Putamen (tissue), 1 donor: Measurements from ENCODE around the gene FCHSD1.
A peak's percentile ranks its signal among the peaks of the same experiment; 100 is the strongest.

Source experiments
- DNase-seq: peaks from one replicate; pipeline ENCODE4 v3.0.0-alpha.2; 2016; ENCODE audit warnings: low spot score

The FCHSD1 gene

DNA sequence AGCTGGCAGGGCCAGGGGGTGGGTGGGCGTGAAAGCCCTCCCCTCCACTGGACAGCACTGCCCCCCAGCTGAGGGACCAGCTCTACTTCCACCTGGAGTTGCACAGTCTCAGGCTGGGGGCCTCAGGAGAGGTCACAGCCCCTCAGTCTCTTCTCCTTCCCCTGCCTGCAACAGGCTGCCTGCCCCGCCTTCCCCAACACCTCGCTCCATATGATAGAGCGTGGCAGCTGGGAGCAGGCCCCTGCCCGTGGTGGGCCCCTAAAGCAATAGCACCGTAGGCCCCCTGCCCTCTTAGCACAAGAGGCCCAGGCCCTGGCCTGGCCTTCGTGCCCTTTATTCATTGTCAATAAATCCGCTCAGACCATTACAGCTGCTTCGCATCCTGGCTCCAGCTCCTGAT, 10.5 kb downstream of the FCHSD1 start:
- no peak for DNase-seq

DNA sequence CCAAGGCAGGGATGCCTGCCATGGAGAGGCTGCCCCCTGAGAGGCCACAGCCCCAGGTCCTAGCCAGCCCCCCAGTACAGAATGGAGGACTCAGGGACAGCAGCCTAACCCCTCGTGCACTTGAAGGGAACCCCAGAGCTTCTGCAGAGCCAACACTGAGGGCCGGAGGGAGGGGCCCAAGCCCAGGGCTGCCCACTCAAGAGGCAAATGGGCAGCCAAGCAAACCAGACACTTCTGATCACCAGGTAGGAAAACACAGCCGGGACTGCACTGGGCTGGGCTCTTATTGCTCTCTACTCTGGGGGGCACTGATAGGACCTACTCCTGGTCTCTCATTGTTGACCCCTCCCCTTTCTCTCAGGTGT, 11.2 kb downstream of the FCHSD1 start:
- DNase-seq: no peak

- DNase-seq: no peak
These were observed 11.7 kb downstream of the FCHSD1 start for GRCh38 chr5:141639357-141640050.

GRCh38 chr5:141638771-141639170, 12.4 kb downstream of the FCHSD1 start:
- DNase-seq: no peak

DNA sequence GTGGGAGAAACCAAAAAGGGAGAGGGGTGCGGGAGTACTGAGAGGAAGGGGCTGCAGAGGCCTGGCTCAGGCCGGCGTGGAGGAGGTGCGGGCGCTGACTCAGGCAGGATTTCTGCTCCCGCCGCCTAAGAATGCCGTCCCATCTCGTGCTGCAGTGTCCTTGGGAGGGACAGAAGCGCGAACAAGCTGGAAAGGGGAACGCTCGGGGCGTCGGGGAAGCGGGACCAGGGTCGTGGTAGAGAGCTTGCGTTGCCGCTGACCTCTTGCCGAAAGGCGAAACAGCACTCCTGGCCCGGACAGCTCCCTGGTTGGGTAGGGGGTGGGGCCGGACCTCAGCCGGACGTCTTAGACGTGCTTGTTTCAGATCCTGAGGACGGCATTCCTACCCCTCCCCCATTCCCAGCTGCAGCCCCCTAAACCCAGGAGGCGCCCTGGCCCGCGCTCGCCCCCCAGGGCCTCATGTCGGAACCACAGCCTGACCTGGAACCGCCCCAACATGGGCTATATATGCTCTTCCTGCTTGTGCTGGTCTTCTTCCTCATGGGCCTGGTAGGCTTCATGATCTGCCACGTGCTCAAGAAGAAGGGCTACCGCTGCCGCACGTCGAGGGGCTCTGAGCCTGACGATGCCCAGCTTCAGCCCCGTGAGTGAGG, 13.3 kb downstream of the FCHSD1 start:
- no peak for DNase-seq

DNA sequence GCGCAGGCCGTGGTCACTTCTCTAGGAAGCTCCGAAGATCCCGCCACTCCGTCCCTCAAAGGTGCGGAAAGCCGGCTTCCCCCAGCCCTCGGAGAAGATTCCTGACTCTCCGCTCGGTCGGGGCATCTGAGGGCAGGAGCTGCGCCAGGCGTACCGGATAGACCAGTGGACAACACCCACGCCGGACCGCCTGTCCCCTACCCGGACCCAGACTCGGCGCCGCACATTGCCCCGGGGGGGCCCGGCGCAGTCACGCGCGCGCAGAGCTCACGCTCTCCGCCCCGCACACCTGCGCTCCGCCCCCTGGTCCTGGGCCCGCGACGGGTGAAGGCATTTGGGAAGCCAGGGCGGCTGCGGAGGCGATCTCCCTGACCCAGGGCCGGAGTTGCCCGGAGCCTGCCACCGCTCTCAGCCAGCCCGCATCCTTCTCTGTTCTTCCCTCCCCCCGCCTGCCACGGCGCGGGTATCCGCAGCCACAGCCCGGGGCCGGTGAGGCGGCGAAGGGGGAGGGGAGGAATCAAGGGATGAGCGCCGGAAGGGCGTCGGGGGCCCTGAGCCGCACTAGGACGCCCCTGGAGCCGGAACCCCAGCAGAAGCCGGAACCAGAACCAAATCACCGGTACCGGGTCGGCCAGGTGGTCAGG, 14.0 kb downstream of the FCHSD1 start:
- no peak for DNase-seq

DNA sequence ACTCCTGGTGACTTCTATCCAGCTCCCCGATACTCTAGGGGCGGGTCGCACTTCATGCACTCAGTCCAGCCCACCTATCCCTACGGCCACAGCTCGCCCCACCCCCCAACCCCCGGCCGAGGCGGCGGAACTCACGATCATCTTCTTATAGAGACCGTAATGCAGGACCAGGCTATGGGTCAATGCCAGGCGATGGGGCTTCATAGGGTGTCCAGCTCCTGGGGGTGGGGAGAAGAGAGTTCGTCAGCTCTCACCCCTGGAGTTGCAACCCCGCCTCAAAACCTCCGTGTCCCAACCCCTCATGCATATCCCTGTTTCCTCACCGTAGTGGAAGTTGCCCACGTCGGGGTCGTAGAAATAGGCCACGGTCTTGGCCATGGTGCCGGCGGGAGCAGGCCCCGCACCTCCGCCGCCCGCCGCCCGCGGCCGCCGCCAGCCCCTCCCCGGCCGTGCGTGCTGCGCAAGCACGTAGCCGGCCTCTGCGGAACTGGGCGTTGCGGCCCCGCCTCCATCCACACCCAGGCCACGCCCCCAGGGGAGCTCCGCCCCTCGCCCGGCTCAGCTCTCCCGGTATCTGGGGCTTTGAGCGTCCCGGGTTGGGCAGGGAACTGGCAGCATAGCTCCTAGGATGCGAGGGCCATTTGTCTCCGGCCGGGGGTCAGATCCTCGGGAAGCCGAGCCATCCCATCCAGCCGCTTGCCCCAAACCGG, 14.7 kb downstream of the FCHSD1 start, which contains the start of the genes HDAC3 and RELL2:
Gene HDAC3, minus strand, starts transcription at position 437 of the 710 bp plus-strand sequence. Its CDS starts 59 bp downstream, at position 378.
Gene RELL2, plus strand, starts transcription at position 585 of the 710 bp plus-strand sequence. CDS start 1,229 bp downstream, outside the sequence.
- DNase-seq: peak; percentile 90

DNA sequence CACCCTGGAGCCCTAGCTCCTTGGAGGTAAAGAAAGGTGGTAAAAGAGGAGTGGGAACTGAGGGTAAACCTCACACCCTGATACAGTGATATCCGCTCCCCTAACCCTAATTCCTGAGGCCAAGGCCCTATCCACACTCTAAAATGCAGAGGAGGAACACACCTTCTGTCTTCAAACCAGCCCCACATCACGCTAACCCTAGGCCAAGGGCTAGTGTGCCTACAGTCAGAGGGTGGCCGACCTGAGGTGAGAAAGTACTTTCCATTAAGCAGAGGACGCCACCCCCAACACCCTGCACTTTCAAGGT, 15.2 kb downstream of the FCHSD1 start:
- DNase-seq: no peak

DNA sequence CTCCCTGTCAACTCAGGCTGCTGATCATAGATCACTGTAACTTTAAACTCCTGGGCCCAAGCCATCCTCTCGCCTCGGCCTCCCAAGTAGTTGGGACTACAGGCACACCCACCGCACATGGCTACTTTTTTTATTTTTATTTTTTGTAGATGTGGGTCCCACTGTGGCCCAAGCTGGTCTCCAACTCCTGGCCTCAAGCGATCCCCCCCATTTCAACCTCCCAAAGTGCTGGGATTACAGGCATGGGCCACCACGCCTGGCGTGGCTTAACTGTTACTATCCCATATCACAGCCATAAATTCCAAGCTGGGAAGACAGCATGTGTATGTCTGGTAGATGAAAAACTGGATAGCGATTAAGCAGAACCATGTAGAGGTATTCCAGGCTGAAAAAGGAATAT, 15.6 kb downstream of the FCHSD1 start:
- no peak for DNase-seq

DNA sequence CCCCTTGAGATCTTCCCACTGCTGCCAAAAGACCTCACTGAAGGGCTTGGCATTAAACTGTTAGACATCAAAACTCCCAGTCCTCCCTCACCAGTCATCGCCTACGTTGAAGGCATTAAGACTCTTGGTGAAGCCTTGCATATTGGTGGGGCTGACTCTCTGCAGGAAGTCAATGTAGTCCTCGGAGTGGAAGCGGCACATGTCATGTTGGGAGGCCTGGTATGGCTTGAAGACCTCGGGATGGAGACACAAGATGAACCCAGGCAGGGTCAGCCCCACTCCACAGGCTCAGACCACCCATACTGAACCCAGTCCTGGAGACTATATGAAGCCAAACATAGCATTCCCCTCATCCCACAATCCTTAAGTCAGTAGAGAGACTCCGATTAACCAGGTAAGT, 16.5 kb downstream of the FCHSD1 start:
- no peak for DNase-seq

DNA sequence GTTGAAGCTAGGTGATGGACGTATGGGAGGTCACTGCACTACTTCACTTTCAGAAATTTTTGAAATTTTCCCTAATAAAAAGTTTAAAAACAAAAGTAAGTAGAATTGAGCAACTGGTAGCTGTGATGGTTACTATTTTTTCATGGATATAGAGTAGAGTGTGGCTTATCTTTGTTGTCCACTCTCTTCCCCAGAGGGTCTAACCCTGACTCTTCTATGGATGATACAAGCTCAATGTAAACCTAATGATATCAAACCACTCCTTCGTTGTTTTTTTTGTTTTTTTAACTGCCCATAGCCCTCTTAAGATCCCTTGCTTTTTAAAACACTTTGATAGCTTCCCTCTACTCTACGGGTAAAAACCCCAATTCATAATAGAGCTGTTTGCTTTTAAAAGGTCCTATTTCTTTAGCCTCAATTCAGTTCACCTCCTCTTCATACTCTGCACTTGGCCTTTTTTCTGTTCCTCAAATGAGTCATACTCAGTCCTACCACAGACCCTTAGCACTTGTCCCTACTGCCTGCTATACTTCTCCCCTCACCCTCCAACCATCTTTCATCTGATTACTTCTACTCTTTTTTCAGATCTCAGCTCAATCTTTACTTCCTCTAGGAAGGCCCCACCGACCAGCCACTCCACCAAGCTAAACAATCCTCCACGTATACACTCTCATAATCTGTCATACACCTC, 17.2 kb downstream of the FCHSD1 start:
- no peak for DNase-seq

- no peak for DNase-seq
These were observed 18.6 kb downstream of the FCHSD1 start for GRCh38 chr5:141632650-141633049.

DNA sequence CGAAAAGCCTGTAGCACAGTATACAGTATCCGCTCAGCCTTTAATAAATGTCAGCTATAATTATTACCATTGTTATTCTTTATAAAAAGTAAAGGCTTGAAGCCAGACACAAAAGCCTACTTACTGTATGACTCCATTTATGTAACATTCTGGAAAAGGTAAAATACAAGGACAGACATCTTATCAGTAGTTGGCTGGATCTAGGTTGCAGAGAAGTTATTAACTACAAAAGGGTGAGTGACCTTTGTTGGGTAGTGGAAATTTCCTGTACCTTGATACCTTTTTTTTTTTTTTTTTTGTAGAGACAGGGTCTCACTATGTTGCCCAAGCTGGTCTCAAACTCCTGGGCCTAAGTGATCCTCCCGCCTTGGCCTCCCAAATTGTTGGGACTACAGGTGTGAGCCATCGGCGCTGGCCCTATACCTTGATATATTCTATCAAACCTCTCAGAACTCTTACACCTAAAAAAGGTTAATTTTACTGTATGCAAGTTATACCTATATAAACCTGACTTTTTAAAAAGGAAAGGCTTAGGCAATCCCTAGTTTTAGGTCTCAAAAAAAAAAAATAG, 20.6 kb downstream of the FCHSD1 start:
- no peak for DNase-seq

GRCh38 chr5:141628175-141628788, 22.9 kb downstream of the FCHSD1 start:
- no peak for DNase-seq

DNA sequence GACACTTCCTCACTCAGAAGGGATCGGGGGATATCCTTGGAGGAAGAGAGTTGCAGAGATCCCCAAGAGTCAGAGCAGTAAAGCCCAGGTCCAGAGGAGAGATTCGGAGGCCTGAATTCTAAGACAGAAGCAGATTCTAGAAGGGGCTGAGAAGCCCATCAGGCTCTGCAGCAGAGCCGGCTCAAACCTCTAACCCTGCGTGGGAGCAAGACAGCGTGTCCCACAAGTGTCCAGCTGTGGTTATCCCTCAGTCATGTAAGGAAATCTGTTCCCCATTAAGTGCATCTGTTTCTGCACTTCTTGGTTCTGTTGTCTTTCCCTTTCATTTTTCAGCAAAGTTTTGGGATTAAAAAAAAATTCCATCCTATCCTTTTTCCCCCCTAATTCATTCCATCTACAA, 27.6 kb downstream of the FCHSD1 start:
- DNase-seq: no peak

DNA sequence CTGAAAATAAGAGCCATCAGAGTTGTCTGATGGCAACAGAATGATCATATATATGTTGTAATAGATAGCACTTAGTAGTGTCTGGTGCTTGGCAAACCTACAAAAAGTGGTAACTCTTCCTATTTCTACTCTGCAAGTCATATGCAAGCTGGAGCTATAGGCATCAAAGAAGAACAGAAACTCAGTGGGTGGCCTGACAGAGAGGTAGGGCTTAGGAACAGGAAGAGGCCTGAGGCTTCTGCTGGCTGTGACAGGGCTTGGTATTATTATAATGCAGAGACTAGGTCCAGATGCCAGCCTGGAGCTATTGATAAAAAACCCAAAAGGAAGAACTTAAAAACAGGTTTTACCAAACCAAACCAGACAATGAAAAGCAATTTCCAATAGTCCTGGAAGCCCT, 28.0 kb downstream of the FCHSD1 start:
- no peak for DNase-seq

DNA sequence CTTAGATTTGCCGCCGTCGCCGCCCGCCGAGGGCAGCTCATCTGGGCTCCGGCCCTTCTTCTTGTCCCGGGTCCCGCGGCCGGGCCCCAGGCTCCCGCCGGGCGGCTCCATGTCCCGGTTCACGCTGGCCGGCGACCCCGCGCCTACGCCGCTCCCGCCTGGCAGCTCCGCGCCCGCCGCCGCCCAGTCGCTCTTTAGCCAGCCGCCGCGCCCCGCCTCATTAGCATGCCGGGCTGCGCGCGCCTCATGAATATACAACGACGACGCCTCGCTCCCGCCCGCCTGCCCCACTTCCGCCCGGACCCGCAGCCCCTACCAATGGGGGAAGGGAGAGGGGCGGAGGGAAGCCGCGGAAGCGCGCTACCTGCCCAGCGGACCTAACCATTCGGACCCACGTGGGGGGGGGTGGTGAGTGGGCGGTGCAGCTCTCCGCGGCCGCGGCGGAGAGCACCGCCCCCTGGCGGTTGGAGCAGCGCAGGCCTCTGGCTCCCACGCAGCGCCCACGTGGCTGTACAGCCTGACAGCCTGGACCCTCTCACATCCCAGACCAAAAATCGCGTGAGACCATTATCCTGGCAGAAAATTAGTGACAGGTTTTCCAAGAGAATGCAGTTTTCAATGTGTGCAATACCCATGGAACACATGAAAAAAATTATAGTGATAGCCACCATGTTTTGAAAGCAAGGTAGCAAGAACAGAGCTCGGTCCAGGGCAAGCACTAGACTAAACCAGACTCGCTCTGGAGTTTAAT, 32.2 kb downstream of the FCHSD1 start, which contains the start of gene DIAPH1:
Gene DIAPH1, minus strand, starts transcription at position 197 of the 751 bp plus-strand sequence. Its CDS starts 86 bp downstream, at position 111.
- DNase-seq: peak; percentile 85

DNA sequence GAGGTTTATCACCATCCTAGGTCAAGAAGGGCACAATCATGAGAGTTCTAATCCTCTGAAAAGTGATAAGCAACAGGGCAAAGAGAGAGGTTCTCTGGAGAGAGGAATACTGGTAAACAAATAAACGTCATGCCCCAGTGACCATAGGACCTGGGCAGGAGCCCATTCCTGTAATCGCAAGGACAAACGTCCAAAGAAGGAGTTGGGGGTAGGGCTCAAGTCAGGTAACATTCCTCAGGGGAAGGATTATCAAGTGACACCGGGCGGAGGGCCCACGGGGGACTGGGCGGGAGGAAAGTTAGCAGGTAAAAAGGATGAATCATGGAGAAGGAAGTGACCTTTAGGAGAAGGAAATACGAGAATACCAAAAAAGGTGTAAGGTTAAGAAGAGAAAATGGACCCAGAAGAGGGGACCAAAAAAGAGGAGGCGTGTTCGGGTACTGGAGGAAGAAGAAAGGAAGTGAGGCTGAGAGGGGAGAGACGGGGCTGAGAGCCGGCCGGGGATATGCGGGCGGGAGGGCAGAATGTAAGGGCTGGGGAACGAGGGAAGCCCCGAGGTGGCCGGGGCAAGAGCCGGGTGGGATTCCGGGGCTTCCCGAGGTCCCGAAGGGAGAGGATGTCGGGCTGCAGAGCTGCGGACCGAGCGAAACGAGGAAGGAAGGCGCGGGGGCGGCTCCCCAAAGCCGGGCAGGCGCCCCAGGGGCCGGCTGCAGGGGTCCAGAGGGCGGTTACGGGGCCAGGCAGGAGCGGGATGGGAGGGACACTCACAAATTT, 33.0 kb downstream of the FCHSD1 start:
- no peak for DNase-seq

DNA sequence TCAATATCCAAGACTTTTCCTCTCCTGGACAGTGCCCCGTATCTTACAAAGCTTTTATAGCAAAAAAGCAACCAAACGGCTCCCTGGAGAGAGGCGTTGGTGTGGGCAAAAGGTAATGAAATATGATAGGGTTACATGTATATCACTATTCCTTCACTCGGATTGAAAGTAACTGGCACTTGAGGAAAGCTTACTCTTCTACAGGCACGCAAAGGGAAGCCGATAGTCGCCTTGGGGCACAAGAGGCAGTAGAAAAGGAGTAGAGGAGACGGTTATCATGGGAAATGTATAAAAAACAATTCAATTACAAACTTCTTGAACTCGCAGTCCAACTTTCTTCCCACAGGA, 33.6 kb downstream of the FCHSD1 start:
- no peak for DNase-seq

- DNase-seq: no peak
These were observed 34.1 kb downstream of the FCHSD1 start for GRCh38 chr5:141617128-141617527.
